Kidney epithelial cell (primary cell): ENCODE results near the gene CORO2B. TPM values are rescaled to one million over a fixed set of nuclear protein-coding genes. Genes with fewer than 3 reads are reported as not detected.
"Not testable (repeated sequence)": the region's sequence is repeated elsewhere in the genome, so short reads cannot be mapped to it uniquely, and the experiment has no call there.

Source experiments
- DNase-seq: peaks from one replicate; pipeline ENCODE4 v3.0.0-alpha.2; 2010; ENCODE audit warnings: low read depth
- H3K27me3 ChIP-seq: 2 replicates; pipeline ENCODE4 v1.6.0; 2011; ENCODE audit warnings: low read length; ENCODE audit not compliant: control insufficient read depth, insufficient read depth
- H3K36me3 ChIP-seq: 2 replicates; pipeline ENCODE4 v1.5.1; 2011; ENCODE audit warnings: low read length; ENCODE audit not compliant: control insufficient read depth, insufficient read depth
- H3K4me3 ChIP-seq: 2 replicates; pipeline ENCODE4 v1.5.1; 2011; ENCODE audit warnings: low read depth, mild to moderate bottlenecking, control low read depth, low read length
- CTCF ChIP-seq: IDR thresholded peaks from 2 replicates; pipeline ENCODE4 v1.5.1; 2011; ENCODE audit warnings: mild to moderate bottlenecking, moderate library complexity, low read length, control low read depth, inconsistent platforms; ENCODE audit not compliant: insufficient read depth, poor library complexity, severe bottlenecking
- total RNA-seq: library from RNA; depleted of rRNA; stranded (reverse); fragments of >200 nt; gene quantifications from 2 replicates; pipeline ENCODE4 v1.2.3, GENCODE V29; 2015

The CORO2B gene
- total RNA-seq, 1 donor from 2014 or later = 19.8 TPM

- H3K36me3 ChIP-seq = no peaks in the 10 kb centered on the region
- no peak for DNase-seq
- no peaks in the 10 kb centered on the region for H3K27me3 ChIP-seq
- TF ChIP-seq CTCF = no peak
- no peak overlapping the region for H3K4me3 ChIP-seq
Observed at GRCh38 chr15:68676011-68676605, 97.3 kb downstream of the CORO2B start.

GRCh38 chr15:68676926-68677325 is 98.1 kb downstream of the CORO2B start:
- DNase-seq = no peak
- no peaks in the 10 kb centered on the region for H3K36me3 ChIP-seq
- H3K4me3 ChIP-seq = no peak overlapping the region
- H3K27me3 ChIP-seq = no peaks in the 10 kb centered on the region
- no peak for TF ChIP-seq CTCF

- DNase-seq = no peak
- no peak for TF ChIP-seq CTCF
- H3K27me3 ChIP-seq = no peaks in the 10 kb centered on the region
Observed at GRCh38 chr15:68677996-68678395, 99.2 kb downstream of the CORO2B start.

GRCh38 chr15:68678746-68679145 is 100.0 kb downstream of the CORO2B start:
- H3K4me3 ChIP-seq = no peak overlapping the region
- H3K36me3 ChIP-seq = no peaks in the 10 kb centered on the region
- TF ChIP-seq CTCF = no peak
- no peak for DNase-seq
- no peaks in the 10 kb centered on the region for H3K27me3 ChIP-seq

More at GRCh38 chr15:68677996-68678395, 99.2 kb downstream of the CORO2B start:
- Histone ChIP-seq H3K36me3 (no peaks in the 10 kb centered on the region), H3K4me3 (no peak overlapping the region)

- no peak for DNase-seq
- no peaks in the 10 kb centered on the region for H3K27me3 ChIP-seq
- TF ChIP-seq CTCF = no peak
- no peaks in the 10 kb centered on the region for H3K36me3 ChIP-seq
- no peak overlapping the region for H3K4me3 ChIP-seq
Observed at GRCh38 chr15:68679161-68679560, 100.4 kb downstream of the CORO2B start.

- no peak overlapping the region for H3K4me3 ChIP-seq
- H3K36me3 ChIP-seq = no peaks in the 10 kb centered on the region
- TF ChIP-seq CTCF = no peak
- DNase-seq = no peak
- H3K27me3 ChIP-seq = no peaks in the 10 kb centered on the region
Observed at GRCh38 chr15:68679961-68680371, 101.2 kb downstream of the CORO2B start.

GRCh38 chr15:68680756-68681155 is 102.0 kb downstream of the CORO2B start:
- H3K27me3 ChIP-seq, DNase-seq, H3K36me3 ChIP-seq, H3K4me3 ChIP-seq: not testable (repeated sequence)
